ENCODE measurements around the gene CNTN4.

The CNTN4 gene

GRCh38 chr3:3037156-3037555, 938.5 kb downstream of the CNTN4 start:
- TF ChIP-seq GABPA (IDR thresholded peaks at IDR 0.05; ENCODE audit: low read depth) (no peak), SPI1 (IDR thresholded peaks at IDR 0.05; ENCODE audit: borderline replicate concordance, low read depth) (no peak), POLR2AphosphoS5 (IDR thresholded peaks at IDR 0.05; ENCODE audit: low read depth) (no peak), REST (IDR thresholded peaks at IDR 0.05; ENCODE audit: insufficient replicate concordance, low read depth) (no peak), CTCF (IDR thresholded peaks at IDR 0.05; ENCODE audit: insufficient read depth, low read length) (no peak)

GRCh38 chr3:3038201-3038991, 939.7 kb downstream of the CNTN4 start:
- no peak overlapping the region for H3K27ac ChIP-seq (replicated peaks)
- no peak for DNase-seq (ENCODE audit: low read depth in 1 of 2, low spot score in 1 of 2)
- no peak overlapping the region for H3K4me3 ChIP-seq (replicated peaks; ENCODE audit: insufficient read depth, low read length)
- TF ChIP-seq SPI1 (IDR thresholded peaks at IDR 0.05; ENCODE audit: borderline replicate concordance, low read depth) (no peak), CTCF (IDR thresholded peaks at IDR 0.05; ENCODE audit: insufficient read depth, low read length) (no peak), GABPA (IDR thresholded peaks at IDR 0.05; ENCODE audit: low read depth) (no peak), POLR2AphosphoS5 (IDR thresholded peaks at IDR 0.05; ENCODE audit: low read depth) (no peak), REST (IDR thresholded peaks at IDR 0.05; ENCODE audit: insufficient replicate concordance, low read depth) (no peak)
- no peaks in the 10 kb centered on the region for H3K27me3 ChIP-seq (ENCODE audit: insufficient read depth, poor library complexity, severe bottlenecking)

More at GRCh38 chr3:3037156-3037555, 938.5 kb downstream of the CNTN4 start:
- DNase-seq (ENCODE audit: low read depth in 1 of 2, low spot score in 1 of 2), result no peak
- Histone ChIP-seq H3K27me3 (ENCODE audit: insufficient read depth, poor library complexity, severe bottlenecking) (no peaks in the 10 kb centered on the region), H3K4me3 (replicated peaks; ENCODE audit: insufficient read depth, low read length) (no peak overlapping the region), H3K27ac (replicated peaks) (no peak overlapping the region)

GRCh38 chr3:3053974-3054373, 955.3 kb downstream of the CNTN4 start:
- TF ChIP-seq REST (IDR thresholded peaks at IDR 0.05; ENCODE audit: insufficient replicate concordance, low read depth) (no peak), SPI1 (IDR thresholded peaks at IDR 0.05; ENCODE audit: borderline replicate concordance, low read depth) (no peak), GABPA (IDR thresholded peaks at IDR 0.05; ENCODE audit: low read depth) (no peak), CTCF (IDR thresholded peaks at IDR 0.05; ENCODE audit: insufficient read depth, low read length) (no peak), POLR2AphosphoS5 (IDR thresholded peaks at IDR 0.05; ENCODE audit: low read depth) (no peak)

More at GRCh38 chr3:3053974-3054373, 955.3 kb downstream of the CNTN4 start:
- DNase-seq (ENCODE audit: low read depth in 1 of 2, low spot score in 1 of 2), result no peak
- Histone ChIP-seq H3K27me3 (ENCODE audit: insufficient read depth, poor library complexity, severe bottlenecking) (no peaks in the 10 kb centered on the region), H3K27ac (replicated peaks) (no peak overlapping the region), H3K4me3 (replicated peaks; ENCODE audit: insufficient read depth, low read length) (no peak overlapping the region)
